SKM-1 (cell line): ENCODE results near the gene CHD5.

Experiments used
- DNase-seq: peaks from one replicate; lab custom pipeline; 2025; ENCODE audit not compliant: unreplicated experiment; lab: John Stamatoyannopoulos, UW

CHD5 gene

GRCh38 chr1:6134741-6135510 is 45.2 kb downstream of the CHD5 start:
- DNase-seq, result no peak

- DNase-seq, result no peak
These were observed 45.9 kb downstream of the CHD5 start for GRCh38 chr1:6134206-6134605.

GRCh38 chr1:6133146-6133895 is 46.8 kb downstream of the CHD5 start:
- DNase-seq, result no peak

GRCh38 chr1:6131561-6131960 is 48.6 kb downstream of the CHD5 start:
- no peak for DNase-seq

GRCh38 chr1:6130596-6130995 is 49.5 kb downstream of the CHD5 start:
- DNase-seq, result no peak

- DNase-seq, result no peak
These were observed 50.1 kb downstream of the CHD5 start for GRCh38 chr1:6130036-6130435.

GRCh38 chr1:6129313-6129712 is 50.8 kb downstream of the CHD5 start:
- DNase-seq, result no peak

GRCh38 chr1:6128276-6129081 is 51.6 kb downstream of the CHD5 start:
- DNase-seq, result no peak

GRCh38 chr1:6127587-6128163 is 52.4 kb downstream of the CHD5 start:
- DNase-seq, result no peak

- no peak for DNase-seq
These were observed 53.5 kb downstream of the CHD5 start for GRCh38 chr1:6126521-6127067.

GRCh38 chr1:6126028-6126427 is 54.1 kb downstream of the CHD5 start:
- DNase-seq, result no peak

GRCh38 chr1:6125366-6125765 is 54.8 kb downstream of the CHD5 start:
- no peak for DNase-seq

- DNase-seq, result no peak
These were observed 55.3 kb downstream of the CHD5 start for GRCh38 chr1:6124746-6125365.

- DNase-seq, result no peak
These were observed 55.8 kb downstream of the CHD5 start for GRCh38 chr1:6124341-6124740.

- DNase-seq, result no peak
These were observed 56.3 kb downstream of the CHD5 start for GRCh38 chr1:6123816-6124215.

- DNase-seq, result peak; percentile 31
These were observed 57.0 kb downstream of the CHD5 start for GRCh38 chr1:6123083-6123482.

GRCh38 chr1:6121651-6122370 is 58.3 kb downstream of the CHD5 start:
- DNase-seq, result no peak

GRCh38 chr1:6121021-6121421 is 59.1 kb downstream of the CHD5 start:
- DNase-seq, result no peak

- DNase-seq, result no peak
These were observed 61.7 kb downstream of the CHD5 start for GRCh38 chr1:6118415-6118814.

- DNase-seq, result no peak
These were observed 62.5 kb downstream of the CHD5 start for GRCh38 chr1:6117624-6118023.
